Ovary (tissue), 3 donors: ENCODE results near the gene ARSG.

ENCODE experiments used
- CTCF ChIP-seq, 3 donors: fragments of 450-650 bp in 2 of 3; fragments of 200-600 bp in 1 of 3; IDR thresholded peaks; one replicate each; pipeline versions ENCODE4 v1.5.1 to v1.8.0; 2016 to 2022; ENCODE audit warnings: antibody characterized with exemption in 3 of 3, mild to moderate bottlenecking in 1 of 3
- EP300 ChIP-seq: sonication (generic); formaldehyde crosslinking; IDR thresholded peaks from one replicate; pipeline ENCODE4 v1.6.1; 2017; ENCODE audit warnings: antibody characterized with exemption
- POLR2A ChIP-seq: fragments of 450-650 bp; IDR thresholded peaks from one replicate; pipeline ENCODE4 v1.6.1; 2017; ENCODE audit warnings: antibody characterized with exemption, mild to moderate bottlenecking, moderate library complexity
- donor health status: DM: no; HTN: no; CAD: no.

- TF ChIP-seq CTCF (IDR thresholded peaks at IDR 0.05) (no peak), EP300 (no peak), POLR2A (no peak)
These were observed 68.7 kb downstream of the ARSG start for GRCh38 chr17:68359791-68360535.
